Hematopoietic multipotent progenitor cell treated with erythropoietin and hydrocortisone succinate and interleukin-3 and kit ligand, for 17 days (in vitro differentiated cells): Measurements from ENCODE around the gene NPHP4.

Source experiments
- DNase-seq: peaks from one replicate; pipeline ENCODE4 v3.0.0-alpha.2; 2015; ENCODE audit warnings: low spot score

Gene NPHP4

DNA sequence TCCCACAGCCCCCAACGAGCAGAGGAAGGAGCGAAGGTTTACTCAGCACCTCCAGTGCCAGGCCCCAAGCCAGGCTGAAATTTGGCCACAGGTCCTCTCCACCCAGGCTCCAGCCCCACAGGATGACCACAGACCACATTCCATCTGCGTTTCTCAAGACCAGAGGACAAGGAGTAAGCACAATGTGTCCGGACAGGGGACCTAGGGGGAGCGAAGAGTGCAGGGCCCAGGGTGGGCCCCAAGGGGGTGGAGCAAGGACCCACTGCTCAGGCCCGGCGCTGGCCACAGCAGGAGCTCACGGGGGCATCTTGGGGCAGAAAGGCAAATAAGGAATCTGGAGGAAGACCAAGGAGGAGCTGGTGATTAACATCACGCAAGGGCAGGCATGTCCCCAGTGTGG is 100.5 kb downstream of the NPHP4 start:
- no peak for DNase-seq

DNA sequence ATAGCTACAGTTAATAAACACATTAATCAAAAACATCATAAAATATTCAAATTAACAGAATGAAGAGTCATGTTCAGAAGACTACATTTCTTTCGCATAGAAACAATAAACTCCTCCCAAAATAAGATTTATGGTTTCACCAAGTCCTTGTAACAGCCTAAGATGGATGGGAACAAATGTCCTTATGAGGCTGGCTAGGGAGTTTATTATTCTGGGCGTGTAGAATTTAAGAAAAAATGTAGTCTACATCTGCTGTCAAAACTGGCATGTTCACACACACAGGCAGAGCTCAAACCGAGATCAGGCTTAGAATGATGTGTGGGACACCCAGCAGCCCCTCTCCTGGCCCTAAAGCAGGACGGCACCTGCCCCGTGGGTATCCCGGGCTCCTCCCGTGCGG is 101.1 kb downstream of the NPHP4 start:
- DNase-seq, result no peak

DNA sequence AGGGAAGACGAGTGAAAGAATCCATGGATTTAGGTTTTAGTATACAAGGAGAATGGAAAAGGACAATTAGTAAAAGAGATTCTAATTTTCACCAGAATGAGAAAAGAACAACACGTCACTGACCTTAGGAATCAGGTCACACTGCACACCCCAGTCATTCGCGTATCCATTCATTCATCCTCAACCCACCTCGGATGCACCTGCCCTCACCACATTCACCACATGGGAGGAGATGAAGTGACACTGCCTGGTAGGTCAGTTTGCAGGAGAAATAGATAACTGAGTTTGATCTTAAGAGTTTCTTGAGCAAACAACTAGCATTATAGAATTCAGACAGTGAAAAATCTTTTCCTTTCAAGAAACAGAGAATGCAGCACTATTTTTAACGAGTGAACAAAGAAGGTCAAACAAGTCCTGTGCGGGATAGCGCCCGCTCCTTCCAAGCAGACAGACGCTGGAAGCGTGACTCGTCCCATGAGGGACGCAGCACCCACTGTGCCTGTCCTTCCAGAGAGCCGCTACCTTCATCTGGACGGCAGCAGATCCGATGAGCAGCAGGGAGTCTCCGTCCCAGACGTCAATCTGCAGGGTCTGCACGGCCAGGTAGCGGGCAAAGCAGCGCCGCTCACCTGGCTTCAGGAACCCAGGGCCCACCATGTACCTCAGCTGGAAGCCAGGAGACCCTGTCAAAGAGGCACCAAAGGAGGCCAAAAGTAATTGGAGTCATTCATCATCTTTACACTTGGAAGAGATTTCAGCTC is 101.7 kb downstream of the NPHP4 start:
- DNase-seq, result no peak

DNA sequence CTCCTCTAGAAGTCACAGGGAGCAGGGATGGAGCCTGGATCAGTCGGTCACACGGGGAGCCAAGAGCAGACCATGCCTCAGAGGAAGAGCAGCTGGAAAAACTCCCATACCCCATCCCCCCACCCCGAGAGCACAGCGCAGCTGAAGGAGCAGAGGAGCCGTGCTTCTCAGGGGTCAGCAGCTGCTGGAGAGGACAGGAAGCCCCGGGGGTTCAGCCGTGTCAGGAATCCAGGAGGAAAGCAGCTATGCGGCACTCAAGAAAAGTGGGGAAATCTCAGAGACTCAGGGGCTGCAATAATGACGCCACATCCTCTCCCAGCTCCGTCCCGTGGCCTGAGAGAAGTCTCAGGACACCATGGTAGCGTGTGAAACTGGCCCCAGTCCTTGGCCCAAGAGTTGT is 102.3 kb downstream of the NPHP4 start:
- no peak for DNase-seq

DNA sequence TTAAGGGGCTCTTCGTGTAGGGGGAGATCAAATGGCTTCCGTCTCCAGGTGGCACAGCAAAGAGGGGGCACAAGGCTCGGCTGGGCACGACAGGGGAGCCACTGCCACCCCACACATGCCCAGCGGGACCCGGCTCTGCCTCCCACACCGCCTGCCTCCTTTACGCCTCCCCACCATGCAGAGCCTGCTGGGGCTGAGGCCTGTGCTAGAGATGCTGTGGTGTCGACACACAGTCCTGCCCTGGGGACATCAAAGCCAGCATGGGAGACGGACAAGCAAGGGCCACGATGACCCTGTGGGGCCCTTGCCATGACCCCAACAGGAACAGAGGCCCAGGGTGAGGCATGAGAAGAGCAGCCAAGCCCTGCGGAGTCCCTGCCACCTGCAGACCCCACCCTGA is 102.8 kb downstream of the NPHP4 start:
- no peak for DNase-seq

DNA sequence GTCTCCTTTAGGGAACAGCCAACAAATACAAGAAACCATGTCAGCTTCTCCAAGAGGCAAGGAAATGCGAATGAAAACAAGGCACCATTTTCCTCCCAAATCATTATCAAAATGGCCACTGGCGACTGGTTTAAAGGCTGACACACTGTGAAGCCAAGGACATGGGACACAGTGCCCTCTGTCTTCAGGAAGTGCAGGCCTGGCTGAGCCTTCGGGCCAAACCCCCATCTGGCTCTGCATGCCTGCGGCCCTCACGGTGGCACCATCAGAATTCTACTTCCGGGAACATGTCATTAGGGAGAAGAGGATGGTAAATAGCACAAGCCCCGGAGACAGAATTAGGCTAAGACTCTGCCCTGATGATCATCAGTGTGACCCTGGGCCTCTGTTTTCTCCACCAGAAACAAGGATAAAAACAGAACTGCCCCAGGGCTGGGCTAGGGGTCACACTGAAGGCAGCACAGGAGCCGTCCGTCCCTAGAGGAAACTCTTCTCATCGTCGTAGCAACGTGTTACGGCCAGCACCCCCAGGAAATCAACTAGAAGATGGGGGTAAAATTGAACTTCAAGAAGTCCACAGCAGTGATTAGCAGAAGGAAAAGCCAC is 103.5 kb downstream of the NPHP4 start:
- no peak for DNase-seq

DNA sequence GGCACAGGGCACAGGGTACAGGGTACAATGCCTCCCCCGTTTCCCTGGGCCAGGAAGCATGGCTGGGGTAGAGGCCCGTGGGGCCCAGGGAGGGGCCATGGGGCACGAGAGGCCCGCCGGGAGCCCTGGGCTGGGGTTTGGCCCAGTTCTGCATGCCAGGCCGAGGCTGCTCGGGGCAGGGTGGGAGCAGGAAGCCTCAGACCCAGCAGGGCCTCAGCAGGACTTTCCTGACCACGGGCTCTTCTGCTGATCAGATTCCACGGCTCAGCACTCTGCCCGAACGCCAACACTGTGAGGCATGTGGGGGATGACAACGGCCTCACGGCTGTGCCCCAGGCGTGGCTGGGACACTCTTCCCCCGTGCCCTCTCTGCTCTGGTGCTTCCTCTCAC is 104.3 kb downstream of the NPHP4 start:
- no peak for DNase-seq

DNA sequence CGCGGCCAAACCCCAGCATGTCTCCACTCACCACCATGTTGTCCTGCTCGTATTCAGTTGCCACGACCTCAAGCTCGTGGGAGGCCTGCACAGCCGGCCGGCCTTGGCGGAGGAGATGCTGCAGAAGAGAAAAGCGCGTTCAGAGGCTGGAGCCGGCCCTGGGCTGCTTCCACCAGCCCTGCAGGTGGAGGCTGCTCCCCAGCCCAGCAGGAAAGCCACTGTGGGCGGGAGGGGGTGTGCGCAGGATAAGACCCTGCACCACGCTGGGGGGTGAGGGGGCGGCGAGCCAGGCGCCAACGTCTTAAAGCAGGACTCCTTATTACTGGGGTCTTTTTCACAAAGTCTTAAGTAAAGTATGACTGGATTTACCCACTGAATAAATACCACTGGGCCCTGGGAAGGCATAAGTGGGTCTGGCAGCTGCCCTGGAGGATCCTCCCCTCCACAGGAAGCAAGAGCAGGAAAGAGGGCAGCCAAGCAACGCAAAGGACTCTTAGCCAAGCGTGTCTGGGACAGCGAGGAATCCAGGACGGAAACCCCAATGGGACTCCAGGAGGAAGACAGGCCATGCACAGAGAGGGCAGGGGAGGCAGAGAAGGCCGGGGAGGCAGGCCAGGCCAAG is 104.8 kb downstream of the NPHP4 start:
- no peak for DNase-seq

DNA sequence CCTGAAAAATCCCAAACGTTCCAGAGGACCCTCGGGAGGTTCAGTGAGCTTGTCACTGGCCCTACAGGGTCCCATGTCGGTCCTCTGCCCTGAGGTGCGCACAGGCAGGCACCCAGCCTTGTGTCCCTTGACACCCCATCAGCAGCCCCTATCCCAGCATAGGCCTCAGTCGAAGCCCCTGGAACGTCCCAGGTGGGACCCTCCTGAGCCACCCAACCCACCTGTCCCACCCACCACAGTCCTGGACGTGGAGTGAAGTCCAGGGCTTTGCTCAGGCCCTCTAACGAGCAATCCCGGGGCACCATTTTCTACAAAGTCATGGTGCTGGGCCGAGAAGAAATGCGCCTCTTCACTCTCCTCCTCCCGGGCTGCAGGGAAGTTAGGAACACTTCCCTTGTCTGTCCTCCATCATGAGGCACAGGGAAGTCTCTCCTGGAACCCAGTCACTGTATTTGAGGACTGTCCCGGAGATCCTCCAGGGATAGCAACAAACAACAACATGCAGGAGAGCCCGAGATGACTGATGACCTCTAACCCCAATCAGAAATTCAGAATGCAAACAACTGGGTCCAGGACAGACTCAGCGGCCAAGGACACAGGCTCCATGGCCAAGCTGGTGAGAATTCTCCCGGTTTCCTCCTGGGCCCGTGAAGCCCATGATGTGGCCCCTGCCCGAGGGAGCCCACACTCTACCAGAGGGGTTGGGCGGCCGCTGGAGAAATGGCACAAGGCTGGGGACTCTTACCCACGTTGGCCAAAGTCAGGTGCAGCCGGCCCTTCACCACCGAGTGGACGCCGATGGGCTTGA is 105.5 kb downstream of the NPHP4 start:
- DNase-seq, result no peak

DNA sequence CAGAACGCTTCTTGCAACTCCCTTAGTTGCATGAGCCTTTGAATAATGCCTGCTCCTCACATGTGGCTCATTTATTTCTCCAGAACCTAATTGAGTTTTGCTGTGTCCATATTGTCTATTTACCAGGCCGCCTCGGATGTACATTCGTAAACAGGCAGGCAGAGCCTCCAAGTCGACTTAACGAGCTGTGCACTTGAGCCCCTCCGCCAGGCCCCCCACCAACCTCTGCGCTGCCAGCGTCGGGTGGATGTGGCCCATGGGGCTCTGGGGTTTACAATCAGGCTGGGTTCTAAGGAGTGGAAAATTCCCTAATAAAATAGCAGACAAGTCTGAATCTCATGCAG is 106.1 kb downstream of the NPHP4 start:
- DNase-seq, result no peak

DNA sequence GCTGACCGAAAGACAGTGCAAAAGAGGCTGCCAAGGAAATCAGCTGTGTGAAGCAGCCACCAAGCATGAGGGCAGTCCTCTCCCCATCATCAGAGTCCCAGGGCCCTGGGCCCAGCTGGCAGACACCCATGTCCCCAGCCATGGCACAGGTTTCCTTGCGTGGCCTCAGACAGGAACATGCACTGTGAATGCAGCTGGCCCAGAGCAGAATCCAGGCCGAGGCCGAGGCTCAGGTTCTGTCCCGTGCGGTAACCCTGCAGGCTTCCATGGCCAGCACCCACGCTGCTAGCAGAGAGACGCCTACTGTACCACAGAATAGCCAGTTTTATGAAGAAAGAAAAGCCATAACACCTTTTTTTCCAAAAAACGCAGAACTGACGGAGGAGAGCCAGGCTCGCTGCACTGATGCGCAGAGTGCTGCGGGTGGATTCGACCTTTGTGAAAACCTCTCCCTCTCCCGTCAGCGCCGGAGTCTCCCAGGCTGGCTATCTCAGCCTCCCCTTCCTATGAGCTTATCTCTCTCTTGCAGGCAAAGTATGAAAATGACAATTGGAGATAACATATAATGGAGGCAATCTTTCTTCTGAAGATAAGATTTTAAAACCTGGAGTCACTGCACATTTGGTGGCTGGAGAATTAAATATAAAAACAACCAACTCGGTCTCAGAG is 106.6 kb downstream of the NPHP4 start:
- DNase-seq, result no peak

DNA sequence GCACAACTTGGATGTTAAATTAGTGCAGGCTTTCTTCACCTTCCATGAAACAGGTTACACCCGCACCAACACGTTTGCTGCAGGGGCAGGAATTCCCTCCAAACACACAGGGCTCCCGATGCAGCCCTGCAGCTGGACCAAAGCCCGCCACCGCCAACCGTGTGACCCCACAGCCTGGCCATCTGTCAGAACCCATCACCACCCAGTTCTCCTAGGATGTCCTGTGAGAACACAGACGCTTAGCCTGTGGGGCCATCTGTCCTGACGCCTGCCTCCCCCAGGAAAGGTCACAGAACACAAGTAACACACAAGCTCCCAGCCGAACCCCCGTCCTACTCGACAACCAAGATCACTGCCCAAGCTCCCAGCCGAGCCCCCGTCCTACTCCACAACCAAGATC is 108.1 kb downstream of the NPHP4 start:
- DNase-seq, result no peak

DNA sequence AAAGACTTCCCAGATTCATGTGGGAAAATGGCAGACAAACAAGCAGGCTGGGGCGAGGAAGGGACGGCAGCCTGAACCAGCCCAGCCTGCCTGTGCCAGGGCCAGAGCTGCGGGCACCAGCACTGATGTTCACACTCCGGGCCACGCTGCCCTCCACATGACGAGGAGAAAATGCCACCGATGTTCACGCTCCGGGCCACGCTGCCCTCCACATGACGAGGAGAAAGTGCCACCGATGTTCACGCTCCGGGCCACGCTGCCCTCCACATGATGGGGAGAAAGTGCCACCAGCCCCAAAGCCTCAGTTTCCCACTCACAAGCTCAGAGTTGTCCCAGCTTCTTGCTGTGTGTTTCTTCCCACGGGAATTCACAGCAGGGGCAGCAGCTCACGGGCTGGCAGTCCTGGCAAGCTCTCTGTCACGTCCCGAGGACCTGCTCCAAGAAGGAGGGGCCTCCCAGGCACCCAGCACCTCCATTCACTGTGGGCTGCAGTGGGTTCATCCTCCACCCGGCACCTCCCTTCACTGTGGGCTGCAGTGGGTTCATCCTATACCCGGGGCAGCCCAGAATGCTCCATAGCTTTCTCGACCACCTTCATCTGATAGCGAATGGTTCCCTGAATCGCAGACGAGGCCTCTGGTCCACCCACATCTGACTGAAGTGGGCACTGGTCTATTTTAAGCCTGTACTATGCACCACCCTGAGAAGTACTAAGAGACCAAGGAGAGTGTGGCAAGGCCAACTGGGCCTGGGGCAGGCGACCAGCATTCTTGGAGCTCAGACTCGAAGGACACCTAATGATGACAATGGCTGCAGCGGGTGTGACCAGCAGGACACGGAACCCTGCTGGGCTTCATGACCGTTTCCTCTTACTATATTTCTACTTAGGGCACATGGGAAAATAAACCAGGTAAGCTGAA is 108.8 kb downstream of the NPHP4 start:
- DNase-seq, result no peak

DNA sequence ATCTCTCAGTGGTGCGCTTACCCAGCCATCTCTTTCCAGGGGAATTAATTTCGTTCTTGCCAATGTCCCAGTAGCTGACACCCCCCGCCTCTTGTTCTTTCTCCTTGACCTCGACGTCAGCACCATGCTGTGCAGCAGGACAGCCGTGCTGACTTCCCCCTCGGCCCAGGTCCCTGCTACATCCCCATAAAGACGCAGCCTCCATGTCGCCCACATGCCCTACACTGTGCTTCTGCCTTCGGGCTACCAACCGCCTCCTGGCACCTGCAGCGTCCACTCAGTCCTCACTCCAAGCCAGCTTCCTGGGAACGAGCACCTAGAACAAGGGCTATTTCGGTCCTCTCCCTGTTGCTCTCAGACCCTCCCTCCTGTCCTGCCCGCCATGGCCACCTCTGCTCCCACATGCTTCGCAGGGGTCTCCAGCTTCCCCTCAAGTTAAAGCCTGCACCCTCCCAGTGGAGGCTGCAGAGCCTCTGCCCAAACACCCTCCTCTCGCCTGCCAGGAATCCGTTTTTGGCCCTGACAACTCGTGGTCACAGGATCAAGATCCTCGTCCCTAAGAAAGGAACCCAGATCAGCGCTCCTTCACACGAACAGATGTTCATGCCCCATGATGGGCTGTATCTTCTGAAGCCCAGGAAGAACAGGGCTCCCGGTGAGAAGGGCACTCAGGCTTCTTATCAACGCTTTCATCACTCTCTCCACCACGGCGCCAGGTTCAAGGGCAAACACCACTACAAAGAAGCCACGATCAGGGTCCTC is 109.7 kb downstream of the NPHP4 start:
- DNase-seq, result no peak

DNA sequence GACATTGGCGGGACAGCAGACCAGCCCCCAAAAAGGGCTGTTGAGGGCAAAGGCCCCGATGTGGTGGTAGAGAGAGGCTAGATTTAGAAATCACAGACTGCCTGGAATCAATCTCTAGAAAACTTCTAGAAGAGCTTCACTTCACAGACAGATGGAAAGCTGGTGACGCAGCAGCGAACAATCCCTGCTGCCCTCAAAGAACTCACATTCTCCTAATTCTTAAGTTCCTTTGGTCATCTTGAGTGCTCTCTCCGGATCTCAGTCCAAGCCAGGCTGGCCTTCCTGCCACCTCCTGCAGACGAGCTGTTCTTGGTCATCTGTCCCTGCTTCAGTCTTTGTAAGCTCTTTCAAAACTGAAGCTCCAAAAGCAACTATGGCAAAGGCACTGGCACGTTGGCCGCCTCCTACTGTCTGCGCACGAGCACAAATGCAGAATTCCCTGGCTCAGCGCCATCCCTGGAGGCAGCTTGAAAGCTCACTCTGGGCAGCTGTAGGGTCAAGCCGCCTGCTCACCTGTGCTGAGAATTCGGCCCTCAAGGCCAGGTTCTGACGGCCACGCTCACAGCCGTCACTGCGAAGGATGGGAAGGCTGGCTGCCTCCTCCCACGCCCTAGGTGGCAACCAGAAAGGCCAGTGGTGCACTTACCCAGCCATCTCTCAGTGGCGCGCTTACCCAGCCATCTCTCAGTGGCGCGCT is 110.6 kb downstream of the NPHP4 start:
- DNase-seq, result no peak

DNA sequence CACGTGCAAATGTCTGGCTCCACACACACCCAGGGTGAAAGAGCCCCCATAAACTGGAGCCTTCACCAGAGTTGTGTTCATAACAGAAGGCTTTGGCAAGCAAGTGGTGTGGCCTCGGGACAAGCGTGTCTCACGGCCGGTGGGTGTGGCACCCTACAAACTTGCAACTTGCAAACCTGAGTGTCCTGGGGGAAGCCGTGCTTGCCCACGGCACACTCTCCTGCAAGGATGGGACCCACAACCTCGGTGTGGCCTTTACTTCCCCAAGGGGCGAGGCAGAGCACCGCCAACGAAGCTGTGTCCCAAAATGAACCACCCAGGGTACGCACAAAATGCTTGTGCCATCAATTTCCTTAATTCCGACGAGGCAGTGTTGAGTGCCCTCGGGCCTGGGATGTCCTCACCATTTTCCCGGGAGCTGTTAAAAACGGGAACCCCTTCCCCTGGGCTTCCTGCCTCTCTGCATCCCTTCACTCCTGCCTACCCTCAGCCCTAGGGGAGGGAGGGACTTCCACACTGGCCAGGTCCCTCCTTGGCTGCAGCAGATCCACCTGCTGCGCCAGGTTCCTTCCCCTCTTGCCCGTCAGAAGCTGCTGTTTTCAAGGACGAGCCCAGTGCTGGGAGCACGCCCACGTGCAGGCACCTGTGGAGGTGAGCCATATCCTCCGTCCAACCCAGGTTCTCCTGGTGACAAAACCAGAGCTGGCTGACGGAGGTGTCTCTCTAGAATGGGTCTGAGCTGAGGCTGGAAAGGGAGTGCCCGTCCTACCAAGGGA is 111.4 kb downstream of the NPHP4 start:
- DNase-seq, result no peak

DNA sequence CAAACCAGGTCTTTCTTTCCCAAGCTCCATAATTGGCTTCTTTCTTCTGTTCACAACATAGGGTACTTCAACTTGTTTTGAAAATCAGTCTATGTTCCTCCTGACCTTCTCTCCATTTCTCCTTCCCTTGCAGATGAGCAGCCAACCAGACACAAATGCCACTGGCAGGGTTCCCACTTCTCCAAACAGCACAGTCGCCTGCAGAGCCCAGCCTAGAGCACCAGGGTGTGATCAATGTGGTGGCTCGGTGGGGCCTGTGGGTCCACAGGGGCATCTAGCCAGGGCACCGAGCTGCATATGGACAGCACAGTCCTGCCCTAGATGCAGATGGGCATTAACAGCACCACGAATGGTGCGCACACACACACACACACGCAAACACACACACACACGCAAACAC is 112.8 kb downstream of the NPHP4 start:
- DNase-seq, result no peak

DNA sequence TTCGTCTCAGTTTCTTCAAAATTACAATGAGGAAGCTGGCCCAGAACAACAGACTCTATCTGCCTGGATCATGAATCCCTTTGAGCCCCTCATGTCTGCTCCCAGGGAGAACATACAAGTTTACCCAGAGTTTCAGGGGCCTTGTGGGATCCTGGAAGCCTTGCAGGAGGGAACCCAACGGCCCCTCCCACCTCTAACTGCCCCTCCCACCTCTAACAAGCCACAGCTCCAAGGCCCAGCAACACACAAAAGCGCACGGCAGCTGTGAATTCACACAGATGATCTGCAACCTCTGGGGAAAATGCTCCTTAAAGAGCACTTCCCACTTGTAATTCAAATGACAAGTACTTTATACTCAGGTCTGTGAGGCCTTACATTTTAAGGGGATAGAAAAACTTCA is 113.3 kb downstream of the NPHP4 start:
- no peak for DNase-seq
